GM18505 (cell line): ENCODE measurements around the gene ELP5.

Experiments used
- ATAC-seq: cut with Tn5 transposase; IDR thresholded peaks from one replicate; pipeline ENCODE4 v1.9.1; 2021; ENCODE audit not compliant: unreplicated experiment
- POLR2A ChIP-seq: IDR thresholded peaks from 4 replicates; pipeline ENCODE4 v1.6.1; 2011; ENCODE audit warnings: borderline replicate concordance; ENCODE audit not compliant: insufficient read depth, insufficient read length; ENCODE audit errors: extremely low read depth

ELP5 gene

GRCh38 chr17:7222093-7222971, 29.7 kb upstream of the ELP5 start:
- TF ChIP-seq POLR2A: peak; percentile 13
- ATAC-seq: no peak

- no peak for TF ChIP-seq POLR2A
- no peak for ATAC-seq
These were observed 29.1 kb upstream of the ELP5 start for GRCh38 chr17:7222972-7223292.

DNA sequence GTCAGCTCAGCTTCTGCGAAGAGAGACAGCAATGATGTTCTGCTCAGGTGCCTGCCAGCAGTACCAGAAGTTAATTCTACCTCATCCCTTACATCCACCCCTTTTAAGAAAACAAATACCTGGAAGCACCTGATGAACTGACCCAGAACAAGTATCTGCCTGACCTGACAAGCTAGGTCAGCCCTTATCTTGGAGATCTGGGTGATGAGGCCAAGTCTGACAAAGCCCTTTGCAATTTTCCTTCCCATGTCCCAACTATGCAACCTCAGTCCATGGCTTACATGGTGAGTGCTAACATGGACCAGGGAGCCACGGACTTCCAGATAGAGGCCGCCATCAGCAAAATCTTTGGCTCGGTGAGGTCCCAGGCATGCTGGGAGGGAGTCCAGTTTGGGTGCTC, 28.6 kb upstream of the ELP5 start:
- no peak for ATAC-seq
- TF ChIP-seq POLR2A: no peak

DNA sequence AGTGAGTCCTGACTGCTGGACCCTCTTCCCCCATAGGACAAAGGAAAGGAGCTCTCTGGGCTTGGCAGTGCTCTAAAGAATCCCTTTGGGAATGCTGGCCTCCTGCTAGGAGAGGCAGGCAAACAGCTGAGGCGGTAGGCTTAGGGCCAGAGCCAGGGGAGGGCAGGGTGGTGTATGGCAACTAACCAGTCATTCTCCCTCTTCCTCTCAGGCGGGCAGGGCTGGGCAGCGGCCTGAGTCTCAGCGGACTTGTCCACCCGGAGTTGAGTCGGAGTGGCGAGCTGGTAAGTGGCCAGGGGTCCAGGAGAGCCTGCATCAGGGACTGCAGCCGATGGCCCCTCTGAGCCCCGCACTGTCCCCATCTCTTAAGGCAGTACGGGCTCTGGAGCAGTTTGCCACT, 27.9 kb upstream of the ELP5 start:
- ATAC-seq: no peak
- no peak for TF ChIP-seq POLR2A

GRCh38 chr17:7224661-7225111, 27.3 kb upstream of the ELP5 start:
- TF ChIP-seq POLR2A: no peak
- ATAC-seq: no peak

DNA sequence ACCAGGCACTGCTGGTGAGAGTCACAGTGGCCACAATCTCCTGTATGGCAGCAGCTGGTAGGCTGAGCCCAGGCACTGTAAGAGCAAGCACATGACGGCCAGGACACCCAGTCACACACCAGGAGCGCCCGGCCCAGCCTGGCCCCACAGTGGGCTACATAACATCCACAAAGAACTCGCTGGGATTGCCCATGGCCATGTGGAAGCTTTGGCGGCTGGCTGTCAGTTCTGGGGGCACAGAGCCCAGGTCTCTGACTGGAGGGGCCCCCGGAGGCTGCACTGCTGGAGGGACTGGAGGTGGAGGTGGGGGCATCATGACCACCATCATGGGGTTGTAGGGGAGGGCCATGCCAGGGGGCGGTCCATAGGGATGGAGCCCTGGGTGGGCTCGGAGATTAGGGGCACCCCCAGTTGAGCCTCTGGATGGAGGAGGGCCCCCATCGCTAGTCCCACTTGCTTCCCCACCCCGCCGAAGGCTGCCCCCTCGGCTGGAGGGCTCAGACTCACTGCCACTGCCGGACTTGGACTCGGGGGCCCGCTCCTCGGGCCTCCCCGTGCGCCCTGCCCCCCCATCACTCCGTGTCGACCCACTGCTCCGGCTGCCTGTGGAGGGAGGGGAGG, 26.2 kb upstream of the ELP5 start:
- no peak for ATAC-seq
- TF ChIP-seq POLR2A: no peak

DNA sequence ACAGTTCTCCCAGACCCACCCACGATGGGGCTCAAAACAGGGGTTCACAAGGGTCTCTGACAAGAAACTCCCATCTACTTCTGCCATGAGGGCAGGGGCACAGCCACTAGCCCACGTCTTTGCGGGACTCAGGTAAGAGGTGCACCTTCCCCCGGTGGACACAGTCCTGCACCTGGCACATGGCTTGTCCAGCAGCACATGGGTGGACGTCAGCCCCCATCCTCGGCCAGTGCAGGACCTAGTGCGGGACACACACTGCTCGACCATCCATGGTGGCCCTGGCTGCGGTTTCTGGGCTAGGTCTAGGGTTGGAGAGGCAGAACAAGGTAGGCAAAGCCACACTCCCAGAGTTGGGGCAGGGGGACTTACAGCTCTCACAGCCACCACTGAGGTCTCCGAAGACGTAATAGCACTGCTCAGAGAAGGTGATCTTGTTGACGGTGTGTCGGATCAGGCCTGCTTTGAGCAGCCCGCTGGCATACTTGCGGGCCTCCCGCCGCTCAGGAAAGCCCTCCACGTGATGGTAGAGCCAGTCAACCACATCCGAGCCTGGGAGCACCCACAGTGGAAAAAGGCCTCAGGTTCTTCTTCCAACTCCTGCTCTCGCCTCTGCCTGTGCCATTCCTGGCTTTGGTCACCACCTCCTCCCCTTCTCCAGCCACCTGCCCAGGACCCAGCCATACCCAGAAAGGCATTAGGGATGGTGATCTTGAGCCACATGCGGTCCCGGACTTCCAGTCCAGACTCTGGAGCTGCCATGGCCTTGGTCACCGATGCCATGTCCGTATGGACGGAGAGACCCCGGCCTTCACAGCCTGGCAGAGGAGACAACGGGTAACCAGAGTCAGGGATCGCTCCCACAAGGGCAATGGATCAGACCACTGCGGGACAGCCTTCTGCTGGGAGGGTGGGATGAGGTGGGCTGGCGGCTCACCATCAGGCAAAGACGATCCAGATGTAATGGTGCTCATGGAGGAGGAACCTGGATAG, 25.0 kb upstream of the ELP5 start:
- ATAC-seq: no peak
- TF ChIP-seq POLR2A: no peak

DNA sequence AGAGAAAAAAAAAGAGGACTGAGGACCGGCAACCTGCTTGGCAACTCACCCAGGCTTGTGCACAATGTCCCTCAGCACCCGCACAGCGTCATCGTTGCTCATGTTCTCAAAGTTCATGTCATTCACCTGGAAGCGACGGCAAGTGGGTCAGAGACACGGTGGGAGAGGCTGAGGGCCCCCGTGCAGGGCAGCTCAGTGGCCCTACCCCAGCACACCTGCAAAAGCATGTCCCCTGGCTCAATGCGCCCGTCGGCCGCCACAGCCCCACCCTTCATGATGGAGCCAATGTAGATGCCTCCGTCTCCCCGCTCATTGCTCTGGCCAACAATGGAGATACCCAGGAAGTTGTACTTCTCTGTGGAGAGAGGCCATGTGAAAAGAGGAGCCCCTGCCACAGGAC, 23.1 kb upstream of the ELP5 start:
- ATAC-seq: no peak

GRCh38 chr17:7229504-7229903, 22.5 kb upstream of the ELP5 start:
- ATAC-seq: no peak
- TF ChIP-seq POLR2A: no peak

More for the DNA sequence above, 23.1 kb upstream of the ELP5 start:
- no peak for TF ChIP-seq POLR2A

GRCh38 chr17:7232114-7232513, 19.9 kb upstream of the ELP5 start:
- ATAC-seq: no peak
- no peak for TF ChIP-seq POLR2A

- ATAC-seq: no peak
- TF ChIP-seq POLR2A: no peak
These were observed 18.3 kb upstream of the ELP5 start for GRCh38 chr17:7233701-7234082.

GRCh38 chr17:7234083-7234951, 17.7 kb upstream of the ELP5 start, which contains the start of gene DVL2:
Gene DVL2, minus strand, starts transcription at chr17:7234517. Its CDS starts 255 bp downstream, at chr17:7234262.
- peak; percentile 80 for TF ChIP-seq POLR2A
- ATAC-seq: peak; percentile 52

GRCh38 chr17:7235693-7236665, 16.0 kb upstream of the ELP5 start:
- ATAC-seq: no peak
- peak; percentile 16 for TF ChIP-seq POLR2A
